Globus pallidus (tissue), 1 donor: ENCODE results near the gene UGT1A4.

ENCODE experiments used
- DNase-seq: peaks from one replicate; pipeline ENCODE4 v3.0.0-alpha.2; 2015; ENCODE audit warnings: low spot score

The UGT1A4 gene

DNA sequence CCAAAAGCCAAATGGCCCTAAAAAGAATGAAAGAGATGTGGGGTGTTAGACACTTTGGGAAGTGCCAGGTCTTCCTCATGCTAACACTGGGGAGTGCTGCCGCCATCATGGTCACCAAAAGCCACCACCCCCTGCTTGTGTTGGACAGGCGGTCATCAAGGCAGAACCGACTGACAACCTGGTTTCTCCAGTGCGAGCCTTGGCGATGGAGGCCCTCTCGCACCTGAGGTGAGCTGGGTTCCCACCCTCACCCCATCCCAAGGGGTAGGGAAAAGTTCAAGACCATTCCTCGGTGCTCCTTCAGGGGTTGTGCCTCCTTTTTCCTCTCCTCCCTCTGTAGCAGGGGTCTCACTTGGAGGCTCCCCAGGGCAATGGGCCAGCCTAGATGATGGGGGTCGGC lies 93.2 kb downstream of the UGT1A4 start:
- DNase-seq: no peak

DNA sequence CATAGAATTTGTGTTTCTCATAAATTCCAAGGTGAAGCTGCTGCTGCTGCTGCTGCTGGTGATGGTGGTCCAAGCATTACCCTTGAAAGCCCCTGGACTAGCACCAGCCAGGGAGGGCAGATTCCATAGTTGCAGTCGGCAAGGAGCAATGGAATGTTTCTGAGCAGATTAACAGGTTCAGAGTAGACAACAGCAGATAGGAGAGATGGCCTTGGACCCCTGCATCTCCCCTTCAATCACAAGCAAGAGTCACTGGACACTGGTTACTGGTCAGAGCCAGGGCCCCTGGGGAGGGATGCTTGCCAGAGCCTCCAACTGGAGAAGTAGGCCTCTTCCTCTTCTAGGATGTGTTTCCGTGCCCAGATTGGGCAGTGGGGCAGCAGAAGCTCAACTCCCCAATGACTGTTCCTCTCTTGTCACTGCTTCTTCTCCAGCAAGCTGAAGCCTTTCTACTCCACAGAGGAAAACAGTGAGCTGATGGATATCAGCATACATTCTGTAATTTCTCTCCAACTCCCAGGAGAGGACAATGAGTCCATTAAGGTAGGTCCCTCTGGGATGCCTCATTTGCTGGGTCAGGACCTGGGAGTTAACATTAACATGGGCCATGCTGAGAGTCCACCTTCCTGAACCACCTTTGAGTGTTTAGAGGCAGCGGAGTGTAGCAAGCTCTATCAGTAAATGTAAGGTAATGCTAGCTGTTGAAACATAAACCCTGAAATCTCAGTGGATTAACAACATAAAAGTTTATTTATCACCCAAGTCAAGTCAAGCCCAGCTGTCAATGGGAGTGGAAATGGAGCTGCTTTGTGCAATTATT lies 94.9 kb downstream of the UGT1A4 start:
- no peak for DNase-seq

- DNase-seq: no peak
These were observed 95.7 kb downstream of the UGT1A4 start for GRCh38 chr2:233814056-233814835.

DNA sequence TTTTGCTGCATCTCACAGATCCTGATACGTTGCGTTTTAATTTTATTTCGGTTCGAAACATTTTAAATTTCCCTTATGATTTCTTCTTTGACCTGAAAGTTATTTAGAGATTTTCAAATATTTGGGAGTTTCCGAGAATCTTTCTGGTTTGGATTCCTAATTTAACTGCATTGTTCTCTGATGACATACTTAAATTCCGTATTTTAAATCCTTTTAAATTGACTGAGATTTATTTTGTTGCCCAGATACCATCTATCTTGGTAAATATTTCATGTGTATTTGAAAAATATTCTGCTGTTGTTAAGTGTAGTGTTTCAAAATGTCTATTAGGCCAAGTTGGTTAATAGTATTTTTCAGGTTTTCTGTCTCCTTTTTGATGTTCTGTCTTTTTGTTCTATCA lies 97.3 kb downstream of the UGT1A4 start:
- no peak for DNase-seq

DNA sequence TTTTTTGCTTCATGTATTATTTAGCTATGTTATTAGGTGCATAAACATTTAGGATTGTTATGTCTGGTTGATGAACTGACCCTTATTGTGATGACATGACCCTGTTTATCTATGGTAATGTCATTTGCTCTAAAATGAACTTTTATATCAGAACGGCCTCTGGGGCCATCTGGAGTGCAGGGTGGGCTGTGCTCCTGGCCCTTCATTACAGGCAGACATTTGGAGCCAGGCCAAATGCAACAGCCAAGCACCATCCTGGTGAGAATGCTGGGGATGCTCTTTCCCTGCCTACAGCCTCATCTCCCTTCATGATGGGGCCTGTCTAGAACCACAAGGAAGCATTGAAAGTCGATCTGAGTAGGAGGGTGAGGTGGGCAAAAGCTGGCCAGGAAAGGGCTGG lies 97.8 kb downstream of the UGT1A4 start:
- DNase-seq: no peak

DNA sequence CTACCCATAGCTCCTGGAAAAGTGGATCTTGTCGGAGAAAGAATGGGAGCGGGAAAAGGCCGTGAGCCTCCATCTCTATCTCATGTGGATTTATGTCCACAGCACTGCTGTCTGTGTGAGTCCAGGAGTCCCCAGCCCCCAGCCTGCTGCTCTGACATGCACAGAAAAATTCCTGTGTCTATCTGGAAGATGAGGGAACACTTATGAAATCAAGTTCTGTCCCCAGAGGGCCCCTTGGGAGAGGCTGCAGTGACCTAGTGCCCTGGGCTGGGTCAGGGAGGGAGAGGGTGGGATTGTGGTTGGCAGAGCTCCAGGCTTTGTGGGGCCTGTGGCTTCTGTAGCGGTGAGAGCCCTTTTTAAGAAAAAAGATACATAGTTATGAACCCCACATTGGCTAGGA lies 98.2 kb downstream of the UGT1A4 start:
- no peak for DNase-seq

DNA sequence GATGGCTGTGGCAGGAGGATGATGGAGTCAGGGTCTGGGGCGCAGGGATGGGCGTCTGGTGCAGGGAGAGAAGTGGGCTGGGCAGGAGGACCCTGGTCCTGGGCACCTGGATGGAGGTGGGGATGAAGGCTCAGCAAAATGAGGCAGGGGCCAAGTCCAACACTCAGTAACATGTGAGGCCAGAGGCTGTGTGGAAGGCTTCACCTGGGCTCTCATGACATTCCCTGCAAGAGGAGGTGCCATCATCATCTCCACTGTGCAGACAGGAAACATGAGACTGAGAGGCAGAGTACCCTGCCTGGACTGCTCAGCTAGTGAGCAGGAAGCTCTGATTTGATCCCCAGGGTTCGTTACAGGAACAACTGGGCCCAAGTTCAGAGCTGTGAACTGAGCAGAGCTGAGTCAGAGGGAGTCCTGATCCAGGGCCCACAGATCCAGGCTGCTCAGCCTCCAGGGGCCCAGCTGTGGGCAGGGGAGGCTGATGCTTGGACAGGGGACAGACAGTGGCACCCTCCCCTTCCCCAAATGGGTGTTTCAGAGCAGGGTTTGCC lies 98.9 kb downstream of the UGT1A4 start:
- DNase-seq: no peak

GRCh38 chr2:233817995-233818638 lies 99.6 kb downstream of the UGT1A4 start:
- no peak for DNase-seq

GRCh38 chr2:233818639-233819621 lies 100.4 kb downstream of the UGT1A4 start:
- no peak for DNase-seq

GRCh38 chr2:233819884-233820773 lies 101.6 kb downstream of the UGT1A4 start:
- no peak for DNase-seq

DNA sequence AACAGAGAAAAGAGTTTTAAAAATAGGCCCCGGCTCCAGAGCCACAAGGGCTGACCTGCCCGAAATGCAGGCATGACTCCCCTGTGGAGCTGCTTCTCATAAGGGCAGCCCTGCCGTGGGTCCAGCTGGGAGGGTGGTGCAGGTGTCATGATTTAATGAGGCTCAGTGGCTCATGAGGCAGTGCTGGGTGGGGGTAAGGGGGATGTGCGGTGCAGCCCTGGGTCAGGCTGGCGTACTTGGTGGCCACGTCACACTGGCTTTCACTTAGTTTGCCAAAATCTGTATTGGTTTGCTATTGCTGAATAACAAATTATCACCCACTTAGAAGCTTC lies 102.2 kb downstream of the UGT1A4 start:
- no peak for DNase-seq

- DNase-seq: no peak
These were observed 102.7 kb downstream of the UGT1A4 start for GRCh38 chr2:233821196-233821595.

DNA sequence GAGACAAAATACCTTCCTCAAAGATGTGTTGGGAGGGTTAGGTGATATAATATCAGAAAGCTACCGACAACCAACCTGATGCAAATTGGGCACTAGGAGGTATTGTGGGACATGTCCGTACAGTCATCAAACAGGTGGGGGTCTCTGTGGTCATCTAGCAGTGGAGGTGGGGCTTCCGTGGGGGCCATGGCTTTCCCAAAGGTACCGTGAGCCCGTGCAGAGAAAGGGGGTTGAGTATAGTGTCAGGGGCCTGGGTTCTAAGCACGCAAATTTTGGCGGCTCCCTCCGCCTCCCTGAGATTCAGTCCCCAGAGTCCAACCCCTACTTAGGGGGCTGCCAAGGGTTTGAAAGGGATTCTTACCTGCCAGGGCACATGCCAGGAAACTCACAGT lies 103.2 kb downstream of the UGT1A4 start:
- DNase-seq: no peak

DNA sequence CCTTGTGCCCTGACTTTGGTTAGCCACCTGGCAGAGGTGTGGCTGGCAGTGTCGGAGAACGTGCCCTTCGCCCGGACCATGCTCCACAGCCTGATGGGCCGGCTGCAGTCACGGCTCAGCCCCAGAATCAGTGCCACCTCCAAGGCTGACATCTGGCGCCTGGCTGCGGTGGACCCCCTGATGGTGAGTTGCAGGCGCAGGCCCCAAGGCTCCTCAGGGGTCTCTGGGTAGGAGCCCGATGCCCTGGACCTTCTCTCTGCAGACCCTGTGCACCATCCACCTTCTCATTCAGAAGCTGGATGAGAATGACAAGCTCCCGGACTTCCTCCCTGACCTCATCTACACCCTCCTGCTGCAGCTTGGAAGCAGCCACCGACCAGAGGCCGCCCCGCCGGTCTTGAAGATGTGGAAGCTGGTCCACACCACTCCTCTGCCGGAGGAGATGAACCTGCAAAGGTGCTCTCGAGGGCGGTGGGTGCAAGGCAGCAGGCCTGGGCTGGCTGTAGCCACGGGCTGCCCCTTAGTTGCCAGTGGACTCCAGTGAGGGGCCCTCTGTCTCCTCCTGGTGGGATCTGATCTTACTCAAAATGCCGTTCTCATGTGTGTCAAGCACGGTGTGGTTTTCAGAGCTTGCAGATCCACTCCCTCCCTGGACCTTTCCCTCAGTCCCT lies 103.7 kb downstream of the UGT1A4 start:
- DNase-seq: no peak
